ENCODE data around the gene NXPE1. TPM values are rescaled to one million over a fixed set of nuclear protein-coding genes. Genes with fewer than 3 reads are reported as not detected.

Gene NXPE1
- total RNA-seq (2014; rRNA removed; shearing (Covaris generic)) = not detected in 2 replicates
- polyA plus RNA-seq (2016; fragmentation: Nextera tagmentation; extraction: Ambion mirVana) = not detected in 2 replicates
- long read RNA-seq = 0 reads

DNA sequence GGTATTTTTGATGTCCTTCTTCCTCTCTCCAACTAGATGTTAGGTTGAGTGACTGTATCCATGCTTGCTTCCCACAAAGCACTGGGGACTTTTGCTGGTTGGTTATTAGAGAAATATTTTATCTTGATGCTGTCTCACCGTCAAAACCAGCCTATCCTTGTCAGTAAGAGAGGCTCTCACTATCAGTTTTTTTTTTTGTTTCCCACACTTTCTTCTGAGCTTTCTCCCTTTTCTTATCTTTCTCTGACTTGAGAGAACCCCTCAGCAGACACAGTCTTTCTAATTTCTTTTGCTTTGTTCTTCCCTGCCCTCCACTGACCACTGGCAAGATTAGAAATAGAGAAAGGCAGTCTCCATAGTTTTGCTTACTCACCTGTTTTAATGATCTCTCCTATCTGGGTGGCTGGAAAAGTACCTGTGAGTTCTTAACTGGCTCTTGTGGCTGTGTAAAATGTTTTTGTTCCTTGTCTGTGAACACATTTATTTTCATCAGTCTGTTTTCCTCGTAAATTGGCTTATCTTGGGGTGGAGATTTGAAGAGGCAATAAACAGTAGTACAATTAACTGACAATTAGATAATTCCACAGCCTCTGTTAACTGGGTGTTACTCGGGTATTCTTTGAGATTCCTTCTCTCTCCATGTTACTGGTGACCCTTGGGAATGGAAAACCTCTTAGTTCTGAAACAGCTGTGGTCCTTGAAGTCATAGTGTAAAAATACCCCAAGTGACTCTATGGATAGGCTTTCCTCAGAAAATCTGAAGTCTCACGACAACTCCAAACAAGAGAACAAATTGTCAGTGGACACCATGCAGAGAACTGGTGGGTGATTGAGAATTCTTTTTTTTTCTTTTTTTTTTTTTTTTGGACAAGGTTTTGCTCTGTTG, at the start of gene NXPE1:
Gene NXPE1 (minus strand): TSS at position 457 of the 886 bp plus-strand sequence. CDS start 8,680 bp downstream, outside the sequence.
- Histone ChIP-seq H3K27ac (ENCODE audit: low read depth) (no peak within 1 kb of the TSS), H3K27me3 (ENCODE audit: insufficient read depth) (no peaks in the 10 kb centered on the region), H3K4me1 (ENCODE audit: insufficient read depth) (no peaks in the 10 kb centered on the region), H3K9me2 (ENCODE audit: insufficient read depth) (no peaks in the 10 kb centered on the region), H2AFZ (peak within 1 kb of the TSS; percentile 49; the same call in 1 of the 2 replicates), H3K79me2 (replicated peaks; ENCODE audit: insufficient read depth) (no peaks in the 10 kb centered on the region), H3K36me3 (ENCODE audit: insufficient read depth) (no peaks in the 10 kb centered on the region), H3F3A (replicated peaks; ENCODE audit: low read depth) (no peaks in the 10 kb centered on the region), H3K4me3 (no peak within 1 kb of the TSS), H4K20me1 (replicated peaks; ENCODE audit: insufficient read depth) (no peaks in the 10 kb centered on the region), H3K4me2 (no peak within 1 kb of the TSS)
- H3K4me3 Mint-ChIP-seq = no peak within 1 kb of the TSS
- H3K9me3 Mint-ChIP-seq = no peaks in the 10 kb centered on the region
- DNase-seq (ENCODE audit: low spot score) = no peak
- no peak for ATAC-seq
- H3K27me3 Mint-ChIP-seq (ENCODE audit: insufficient read depth, low read depth, poor library complexity) = peaks cover 2% of the 10 kb centered on the region
- peaks cover 9% of the 10 kb centered on the region for H3K4me1 Mint-ChIP-seq
- no peaks in the 10 kb centered on the region for H3K36me3 Mint-ChIP-seq (ENCODE audit: low read depth)
- TF ChIP-seq STAT1 (IDR thresholded peaks at IDR 0.05; ENCODE audit: unreplicated experiment) (no peak), NANOG (IDR thresholded peaks at IDR 0.05; ENCODE audit: borderline replicate concordance) (no peak), ZNF331 (CRISPR knock-in tag; IDR thresholded peaks at IDR 0.05; ENCODE audit: low read depth) (no peak), POLR2AphosphoS5 (IDR thresholded peaks at IDR 0.05; ENCODE audit: low read depth) (no peak), ZNF114 (CRISPR knock-in tag; IDR thresholded peaks at IDR 0.05) (no peak), JUNB (IDR thresholded peaks at IDR 0.05; ENCODE audit: unreplicated experiment) (no peak), CREB1 (CRISPR knock-in tag; IDR thresholded peaks at IDR 0.05; ENCODE audit: low read depth) (no peak), EZH2 (IDR thresholded peaks at IDR 0.05; ENCODE audit: low read depth, unreplicated experiment) (no peak), EZH2phosphoT487 (IDR thresholded peaks at IDR 0.05; ENCODE audit: unreplicated experiment) (no peak)
- TF ChIP-seq, protein P1, sequence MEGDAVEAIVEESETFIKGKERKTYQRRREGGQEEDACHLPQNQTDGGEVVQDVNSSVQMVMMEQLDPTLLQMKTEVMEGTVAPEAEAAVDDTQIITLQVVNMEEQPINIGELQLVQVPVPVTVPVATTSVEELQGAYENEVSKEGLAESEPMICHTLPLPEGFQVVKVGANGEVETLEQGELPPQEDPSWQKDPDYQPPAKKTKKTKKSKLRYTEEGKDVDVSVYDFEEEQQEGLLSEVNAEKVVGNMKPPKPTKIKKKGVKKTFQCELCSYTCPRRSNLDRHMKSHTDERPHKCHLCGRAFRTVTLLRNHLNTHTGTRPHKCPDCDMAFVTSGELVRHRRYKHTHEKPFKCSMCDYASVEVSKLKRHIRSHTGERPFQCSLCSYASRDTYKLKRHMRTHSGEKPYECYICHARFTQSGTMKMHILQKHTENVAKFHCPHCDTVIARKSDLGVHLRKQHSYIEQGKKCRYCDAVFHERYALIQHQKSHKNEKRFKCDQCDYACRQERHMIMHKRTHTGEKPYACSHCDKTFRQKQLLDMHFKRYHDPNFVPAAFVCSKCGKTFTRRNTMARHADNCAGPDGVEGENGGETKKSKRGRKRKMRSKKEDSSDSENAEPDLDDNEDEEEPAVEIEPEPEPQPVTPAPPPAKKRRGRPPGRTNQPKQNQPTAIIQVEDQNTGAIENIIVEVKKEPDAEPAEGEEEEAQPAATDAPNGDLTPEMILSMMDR (conservative IDR thresholded peaks at IDR 0.05; ENCODE audit: low read depth in 2 of 2) = no peak
- TF ChIP-seq, protein P2, sequence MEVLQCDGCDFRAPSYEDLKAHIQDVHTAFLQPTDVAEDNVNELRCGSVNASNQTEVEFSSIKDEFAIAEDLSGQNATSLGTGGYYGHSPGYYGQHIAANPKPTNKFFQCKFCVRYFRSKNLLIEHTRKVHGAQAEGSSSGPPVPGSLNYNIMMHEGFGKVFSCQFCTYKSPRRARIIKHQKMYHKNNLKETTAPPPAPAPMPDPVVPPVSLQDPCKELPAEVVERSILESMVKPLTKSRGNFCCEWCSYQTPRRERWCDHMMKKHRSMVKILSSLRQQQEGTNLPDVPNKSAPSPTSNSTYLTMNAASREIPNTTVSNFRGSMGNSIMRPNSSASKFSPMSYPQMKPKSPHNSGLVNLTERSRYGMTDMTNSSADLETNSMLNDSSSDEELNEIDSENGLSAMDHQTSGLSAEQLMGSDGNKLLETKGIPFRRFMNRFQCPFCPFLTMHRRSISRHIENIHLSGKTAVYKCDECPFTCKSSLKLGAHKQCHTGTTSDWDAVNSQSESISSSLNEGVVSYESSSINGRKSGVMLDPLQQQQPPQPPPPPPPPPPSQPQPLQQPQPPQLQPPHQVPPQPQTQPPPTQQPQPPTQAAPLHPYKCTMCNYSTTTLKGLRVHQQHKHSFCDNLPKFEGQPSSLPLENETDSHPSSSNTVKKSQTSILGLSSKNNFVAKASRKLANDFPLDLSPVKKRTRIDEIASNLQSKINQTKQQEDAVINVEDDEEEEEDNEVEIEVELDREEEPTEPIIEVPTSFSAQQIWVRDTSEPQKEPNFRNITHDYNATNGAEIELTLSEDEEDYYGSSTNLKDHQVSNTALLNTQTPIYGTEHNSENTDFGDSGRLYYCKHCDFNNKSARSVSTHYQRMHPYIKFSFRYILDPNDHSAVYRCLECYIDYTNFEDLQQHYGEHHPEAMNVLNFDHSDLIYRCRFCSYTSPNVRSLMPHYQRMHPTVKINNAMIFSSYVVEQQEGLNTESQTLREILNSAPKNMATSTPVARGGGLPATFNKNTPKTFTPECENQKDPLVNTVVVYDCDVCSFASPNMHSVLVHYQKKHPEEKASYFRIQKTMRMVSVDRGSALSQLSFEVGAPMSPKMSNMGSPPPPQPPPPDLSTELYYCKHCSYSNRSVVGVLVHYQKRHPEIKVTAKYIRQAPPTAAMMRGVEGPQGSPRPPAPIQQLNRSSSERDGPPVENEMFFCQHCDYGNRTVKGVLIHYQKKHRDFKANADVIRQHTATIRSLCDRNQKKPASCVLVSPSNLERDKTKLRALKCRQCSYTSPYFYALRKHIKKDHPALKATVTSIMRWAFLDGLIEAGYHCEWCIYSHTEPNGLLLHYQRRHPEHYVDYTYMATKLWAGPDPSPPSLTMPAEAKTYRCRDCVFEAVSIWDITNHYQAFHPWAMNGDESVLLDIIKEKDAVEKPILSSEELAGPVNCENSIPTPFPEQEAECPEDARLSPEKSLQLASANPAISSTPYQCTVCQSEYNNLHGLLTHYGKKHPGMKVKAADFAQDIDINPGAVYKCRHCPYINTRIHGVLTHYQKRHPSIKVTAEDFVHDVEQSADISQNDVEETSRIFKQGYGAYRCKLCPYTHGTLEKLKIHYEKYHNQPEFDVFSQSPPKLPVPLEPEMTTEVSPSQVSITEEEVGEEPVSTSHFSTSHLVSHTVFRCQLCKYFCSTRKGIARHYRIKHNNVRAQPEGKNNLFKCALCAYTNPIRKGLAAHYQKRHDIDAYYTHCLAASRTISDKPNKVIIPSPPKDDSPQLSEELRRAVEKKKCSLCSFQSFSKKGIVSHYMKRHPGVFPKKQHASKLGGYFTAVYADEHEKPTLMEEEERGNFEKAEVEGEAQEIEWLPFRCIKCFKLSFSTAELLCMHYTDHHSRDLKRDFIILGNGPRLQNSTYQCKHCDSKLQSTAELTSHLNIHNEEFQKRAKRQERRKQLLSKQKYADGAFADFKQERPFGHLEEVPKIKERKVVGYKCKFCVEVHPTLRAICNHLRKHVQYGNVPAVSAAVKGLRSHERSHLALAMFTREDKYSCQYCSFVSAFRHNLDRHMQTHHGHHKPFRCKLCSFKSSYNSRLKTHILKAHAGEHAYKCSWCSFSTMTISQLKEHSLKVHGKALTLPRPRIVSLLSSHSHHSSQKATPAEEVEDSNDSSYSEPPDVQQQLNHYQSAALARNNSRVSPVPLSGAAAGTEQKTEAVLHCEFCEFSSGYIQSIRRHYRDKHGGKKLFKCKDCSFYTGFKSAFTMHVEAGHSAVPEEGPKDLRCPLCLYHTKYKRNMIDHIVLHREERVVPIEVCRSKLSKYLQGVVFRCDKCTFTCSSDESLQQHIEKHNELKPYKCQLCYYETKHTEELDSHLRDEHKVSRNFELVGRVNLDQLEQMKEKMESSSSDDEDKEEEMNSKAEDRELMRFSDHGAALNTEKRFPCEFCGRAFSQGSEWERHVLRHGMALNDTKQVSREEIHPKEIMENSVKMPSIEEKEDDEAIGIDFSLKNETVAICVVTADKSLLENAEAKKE (CRISPR knock-in tag; IDR thresholded peaks at IDR 0.05) = no peak
- TF ChIP-seq, protein P3, sequence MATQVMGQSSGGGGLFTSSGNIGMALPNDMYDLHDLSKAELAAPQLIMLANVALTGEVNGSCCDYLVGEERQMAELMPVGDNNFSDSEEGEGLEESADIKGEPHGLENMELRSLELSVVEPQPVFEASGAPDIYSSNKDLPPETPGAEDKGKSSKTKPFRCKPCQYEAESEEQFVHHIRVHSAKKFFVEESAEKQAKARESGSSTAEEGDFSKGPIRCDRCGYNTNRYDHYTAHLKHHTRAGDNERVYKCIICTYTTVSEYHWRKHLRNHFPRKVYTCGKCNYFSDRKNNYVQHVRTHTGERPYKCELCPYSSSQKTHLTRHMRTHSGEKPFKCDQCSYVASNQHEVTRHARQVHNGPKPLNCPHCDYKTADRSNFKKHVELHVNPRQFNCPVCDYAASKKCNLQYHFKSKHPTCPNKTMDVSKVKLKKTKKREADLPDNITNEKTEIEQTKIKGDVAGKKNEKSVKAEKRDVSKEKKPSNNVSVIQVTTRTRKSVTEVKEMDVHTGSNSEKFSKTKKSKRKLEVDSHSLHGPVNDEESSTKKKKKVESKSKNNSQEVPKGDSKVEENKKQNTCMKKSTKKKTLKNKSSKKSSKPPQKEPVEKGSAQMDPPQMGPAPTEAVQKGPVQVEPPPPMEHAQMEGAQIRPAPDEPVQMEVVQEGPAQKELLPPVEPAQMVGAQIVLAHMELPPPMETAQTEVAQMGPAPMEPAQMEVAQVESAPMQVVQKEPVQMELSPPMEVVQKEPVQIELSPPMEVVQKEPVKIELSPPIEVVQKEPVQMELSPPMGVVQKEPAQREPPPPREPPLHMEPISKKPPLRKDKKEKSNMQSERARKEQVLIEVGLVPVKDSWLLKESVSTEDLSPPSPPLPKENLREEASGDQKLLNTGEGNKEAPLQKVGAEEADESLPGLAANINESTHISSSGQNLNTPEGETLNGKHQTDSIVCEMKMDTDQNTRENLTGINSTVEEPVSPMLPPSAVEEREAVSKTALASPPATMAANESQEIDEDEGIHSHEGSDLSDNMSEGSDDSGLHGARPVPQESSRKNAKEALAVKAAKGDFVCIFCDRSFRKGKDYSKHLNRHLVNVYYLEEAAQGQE (IDR thresholded peaks at IDR 0.05; ENCODE audit: unreplicated experiment) = no peak
- TF ChIP-seq, protein P4, sequence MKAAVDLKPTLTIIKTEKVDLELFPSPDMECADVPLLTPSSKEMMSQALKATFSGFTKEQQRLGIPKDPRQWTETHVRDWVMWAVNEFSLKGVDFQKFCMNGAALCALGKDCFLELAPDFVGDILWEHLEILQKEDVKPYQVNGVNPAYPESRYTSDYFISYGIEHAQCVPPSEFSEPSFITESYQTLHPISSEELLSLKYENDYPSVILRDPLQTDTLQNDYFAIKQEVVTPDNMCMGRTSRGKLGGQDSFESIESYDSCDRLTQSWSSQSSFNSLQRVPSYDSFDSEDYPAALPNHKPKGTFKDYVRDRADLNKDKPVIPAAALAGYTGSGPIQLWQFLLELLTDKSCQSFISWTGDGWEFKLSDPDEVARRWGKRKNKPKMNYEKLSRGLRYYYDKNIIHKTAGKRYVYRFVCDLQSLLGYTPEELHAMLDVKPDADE (IDR thresholded peaks at IDR 0.05) = no peak
- H3K27ac Mint-ChIP-seq = peak within 1 kb of the TSS; percentile 35

All from GM23338 (cell line).